NB4 (cell line): Measurements from ENCODE around the gene ZNF516.

Experiments used
- CTCF ChIP-seq: IDR thresholded peaks from one replicate; pipeline ENCODE4 v1.5.1; 2012; ENCODE audit warnings: low read depth, low read length
- MAX ChIP-seq: IDR thresholded peaks from 2 replicates; pipeline ENCODE4 v1.6.1; 2011; ENCODE audit warnings: low read depth, low read length
- POLR2A ChIP-seq: IDR thresholded peaks from 2 replicates; pipeline ENCODE4 v1.6.1; 2011; ENCODE audit warnings: mild to moderate bottlenecking; ENCODE audit not compliant: insufficient read length; ENCODE audit errors: extremely low read depth

- no peak for TF ChIP-seq CTCF
- no peak for TF ChIP-seq POLR2A
- TF ChIP-seq MAX = no peak
Measured at GRCh38 chr18:76420898-76421684, 74.0 kb downstream of the ZNF516 start.
